Naive thymus-derived CD4-positive, alpha-beta T cell (primary cell): ENCODE results near the gene ZBED4. TPM values are rescaled to one million over a fixed set of nuclear protein-coding genes. Genes with fewer than 3 reads are reported as not detected.

ENCODE experiments used
- ATAC-seq: fragments of 150-1000 bp; cut with Tn5 transposase; 2 replicates; pipeline ENCODE4 v1.10.0; 2021; ENCODE audit warnings: mild to moderate bottlenecking, moderate library complexity
- CTCF ChIA-PET: fragments of 350-600 bp; sonication (Branson Sonifier 250); formaldehyde crosslinking; loops from one replicate; lab custom pipeline; 2021; ENCODE audit warnings: antibody characterized with exemption; lab: Charles Lee
- POLR2A ChIA-PET: fragments of 350-600 bp; sonication (Branson Sonifier 250); formaldehyde crosslinking; loops from one replicate; lab custom pipeline; 2021; ENCODE audit warnings: antibody characterized with exemption, inconsistent platforms; lab: Charles Lee
- DNase-seq, 9 donors: peaks; one replicate each; pipeline versions ENCODE4 v3.0.0 to v3.0.0-alpha.2; 2020 to 2022; ENCODE audit warnings: mixed read lengths in 1 of 9
- H3K27ac ChIP-seq: one replicate; pipeline ENCODE4 v1.7.0; 2013; ENCODE audit warnings: mild to moderate bottlenecking, low read depth, low read length, moderate library complexity
- H3K27me3 ChIP-seq, 2 donors: one replicate each; pipeline ENCODE4 v1.7.0; 2013; ENCODE audit warnings: low read length in 2 of 2, mild to moderate bottlenecking in 2 of 2, moderate library complexity in 2 of 2; ENCODE audit not compliant: control insufficient read depth in 2 of 2, insufficient read depth in 2 of 2
- H3K36me3 ChIP-seq, 3 experiments: 1 replicate in 2 of 3; 2 replicates in 1 of 3; pipeline ENCODE4 v1.7.0; 2013; ENCODE audit warnings: low read length in 3 of 3, mild to moderate bottlenecking in 3 of 3, moderate library complexity in 1 of 3; ENCODE audit not compliant: insufficient read depth in 3 of 3, control insufficient read depth in 2 of 3
- H3K4me1 ChIP-seq, 2 donors: one replicate each; pipeline ENCODE4 v1.7.0; 2013; ENCODE audit warnings: low read length in 2 of 2, mild to moderate bottlenecking in 2 of 2, moderate library complexity in 1 of 2; ENCODE audit not compliant: control insufficient read depth in 2 of 2, insufficient read depth in 2 of 2
- H3K4me3 ChIP-seq: 2 replicates; pipeline ENCODE4 v1.7.0; 2013; ENCODE audit warnings: mild to moderate bottlenecking, low read length
- H3K9me3 ChIP-seq, 3 experiments: 1 replicate in 2 of 3; 2 replicates in 1 of 3; pipeline ENCODE4 v1.7.0; 2013; ENCODE audit warnings: low read length in 3 of 3; ENCODE audit not compliant: control insufficient read depth in 2 of 3
- H3K27ac Mint-ChIP-seq, 9 donors: one replicate each; pipeline ENCODE4 v1.8.0; 2020 to 2022; ENCODE audit warnings: mixed read lengths in 9 of 9, mild to moderate bottlenecking in 8 of 9, moderate library complexity in 5 of 9, inconsistent platforms in 2 of 9
- H3K27me3 Mint-ChIP-seq, 5 donors: one replicate each; pipeline ENCODE4 v1.8.0; 2021 to 2022; ENCODE audit warnings: mixed read lengths in 5 of 5, mild to moderate bottlenecking in 1 of 5
- H3K36me3 Mint-ChIP-seq, 5 donors: one replicate each; pipeline ENCODE4 v1.8.0; 2020 to 2022; ENCODE audit warnings: mixed read lengths in 5 of 5, mild to moderate bottlenecking in 3 of 5, inconsistent platforms in 1 of 5
- H3K4me1 Mint-ChIP-seq, 7 donors: one replicate each; pipeline ENCODE4 v1.8.0; 2020 to 2022; ENCODE audit warnings: mixed read lengths in 7 of 7, mild to moderate bottlenecking in 3 of 7, inconsistent platforms in 1 of 7
- H3K4me3 Mint-ChIP-seq, 10 donors: one replicate each; pipeline ENCODE4 v1.8.0; 2020 to 2022; ENCODE audit warnings: mild to moderate bottlenecking in 10 of 10, mixed read lengths in 10 of 10, moderate library complexity in 6 of 10, inconsistent platforms in 2 of 10
- H3K9me3 Mint-ChIP-seq, 11 donors: one replicate each; pipeline ENCODE4 v1.8.0; 2020 to 2022; ENCODE audit warnings: mixed read lengths in 11 of 11, mild to moderate bottlenecking in 4 of 11, inconsistent platforms in 1 of 11, moderate library complexity in 1 of 11
- intact Hi-C, 2 donors: fragments of 100-400 bp; cut with micrococcal nuclease; formaldehyde crosslinking; loops; one replicate each; pipeline ENCODE4 v1.15.1; 2023
- polyA plus RNA-seq, 2 donors: library from polyadenylated mRNA; unstranded; fragments of 300-500 nt; fragmentation: Illumina TruSeq; gene quantifications; one replicate each; pipeline ENCODE4 v1.2.3, GENCODE V29; 2021
- total RNA-seq, 6 experiments: library from RNA in 5 of 6; stranded (reverse) in 5 of 6; gene quantifications; 1 replicate in 5 of 6; 2 replicates in 1 of 6; pipeline ENCODE4 v1.2.3 and lab custom pipeline; 2021 to 2026

ZBED4 gene
- total and polyA plus RNA-seq, 7 experiments from 2014 or later = 6.0 to 20.1 (median 16.3) TPM

DNA sequence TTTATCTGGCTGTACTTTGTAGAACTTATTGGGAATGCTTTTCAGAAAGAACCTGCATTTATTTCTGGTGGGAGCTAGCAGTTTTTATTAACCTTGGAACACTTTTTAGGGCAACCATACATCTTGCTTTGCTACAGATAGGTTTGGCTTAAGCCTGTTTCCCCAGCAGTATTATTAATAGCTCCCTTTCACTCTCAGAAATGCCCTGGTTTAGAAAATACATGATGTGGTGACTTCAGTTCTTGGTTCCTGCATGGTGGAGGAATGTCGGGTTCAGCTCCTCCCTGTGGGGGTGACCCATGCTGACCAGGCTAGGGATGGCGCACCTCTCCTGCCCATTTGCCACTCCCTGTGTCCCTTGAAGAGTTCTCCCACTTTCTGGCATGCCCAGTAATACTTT lies 28.2 kb downstream of the ZBED4 start:
- H3K36me3 Mint-ChIP-seq = peaks cover 13 to 57% (median 31%) of the 10 kb centered on the region in 5 donors
- DNase-seq = no peak
- peaks cover 3 to 9% of the 10 kb centered on the region in 2 donors for H3K4me1 ChIP-seq
- no peaks in the 10 kb centered on the region for H3K27me3 Mint-ChIP-seq
- H3K36me3 ChIP-seq = peaks cover 0 to 32% (median 6%) of the 10 kb centered on the region in 3 experiments
- H3K27ac ChIP-seq = no peak overlapping the region
- peaks cover 23 to 44% (median 27%) of the 10 kb centered on the region in 7 donors for H3K4me1 Mint-ChIP-seq
- POLR2A ChIA-PET = no interaction called here
- H3K4me3 ChIP-seq = no peak overlapping the region
- H3K4me3 Mint-ChIP-seq = peak overlapping the region in 1 of 10 donors; percentile 30
- H3K27me3 ChIP-seq = no peaks in the 10 kb centered on the region
- intact Hi-C loops = no loop called here
- CTCF ChIA-PET = no interaction called here
- no peaks in the 10 kb centered on the region for H3K9me3 ChIP-seq
- peak overlapping the region in 3 of 9 donors; percentile 39 to 56 (median 48) for H3K27ac Mint-ChIP-seq
- peaks cover 0 to 2% (median 0%) of the 10 kb centered on the region in 11 donors for H3K9me3 Mint-ChIP-seq
- no peak for ATAC-seq

GRCh38 chr22:49882519-49883293 lies 29.1 kb downstream of the ZBED4 start:
- H3K27ac ChIP-seq = no peak overlapping the region
- Mint-ChIP-seq H3K27ac (peak overlapping the region in 2 of 9 donors; percentile 65 to 79), H3K4me3 (no peak overlapping the region), H3K27me3 (no peaks in the 10 kb centered on the region), H3K9me3 (peaks cover 0 to under 1% (median 0%) of the 10 kb centered on the region in 11 donors), H3K4me1 (peaks cover 21 to 41% (median 27%) of the 10 kb centered on the region in 7 donors), H3K36me3 (peaks cover 11 to 60% (median 33%) of the 10 kb centered on the region in 5 donors)
- intact Hi-C loops = no loop called here
- no peaks in the 10 kb centered on the region for H3K27me3 ChIP-seq
- no peak overlapping the region for H3K4me3 ChIP-seq
- ATAC-seq (no peak), DNase-seq (no peak)
- H3K36me3 ChIP-seq = peaks cover 0 to 40% (median 10%) of the 10 kb centered on the region in 3 experiments
- CTCF ChIA-PET = no interaction called here
- H3K4me1 ChIP-seq = peaks cover 3 to 9% of the 10 kb centered on the region in 2 donors
- POLR2A ChIA-PET = no interaction called here
- H3K9me3 ChIP-seq = no peaks in the 10 kb centered on the region

GRCh38 chr22:49883294-49883640 lies 29.6 kb downstream of the ZBED4 start:
- Histone ChIP-seq H3K27ac (no peak overlapping the region), H3K27me3 (no peaks in the 10 kb centered on the region), H3K4me3 (no peak overlapping the region), H3K9me3 (no peaks in the 10 kb centered on the region), H3K4me1 (peaks cover 3 to 9% of the 10 kb centered on the region in 2 donors), H3K36me3 (peaks cover 0 to 41% (median 11%) of the 10 kb centered on the region in 3 experiments)
- ChIA-PET CTCF (no interaction called here), POLR2A (no interaction called here)
- peaks cover 8 to 60% (median 33%) of the 10 kb centered on the region in 5 donors for H3K36me3 Mint-ChIP-seq
- peaks cover 19 to 35% (median 25%) of the 10 kb centered on the region in 7 donors for H3K4me1 Mint-ChIP-seq
- no peaks in the 10 kb centered on the region for H3K27me3 Mint-ChIP-seq
- H3K27ac Mint-ChIP-seq = no peak overlapping the region
- peaks cover 0 to 1% (median 0%) of the 10 kb centered on the region in 11 donors for H3K9me3 Mint-ChIP-seq
- intact Hi-C loops = no loop called here
- DNase-seq (no peak), ATAC-seq (no peak)
- H3K4me3 Mint-ChIP-seq = no peak overlapping the region

DNA sequence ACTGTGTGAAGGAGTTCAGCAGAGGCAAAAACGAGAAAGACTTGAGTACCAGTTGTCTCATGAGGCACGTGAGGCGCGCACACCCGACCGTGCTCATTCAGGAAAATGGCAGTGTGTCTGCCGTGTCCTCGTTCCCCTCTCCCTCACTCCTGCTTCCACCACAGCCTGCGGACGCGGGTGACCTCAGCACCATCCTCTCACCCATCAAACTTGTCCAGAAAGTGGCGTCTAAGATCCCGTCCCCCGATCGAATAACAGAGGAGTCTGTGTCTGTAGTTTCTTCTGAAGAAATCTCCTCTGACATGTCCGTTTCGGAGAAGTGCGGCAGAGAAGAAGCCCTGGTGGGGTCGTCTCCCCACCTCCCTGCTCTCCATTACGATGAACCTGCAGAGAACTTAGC lies 30.4 kb downstream of the ZBED4 start:
- Histone ChIP-seq H3K27ac (no peak overlapping the region), H3K4me1 (peaks cover 3 to 9% of the 10 kb centered on the region in 2 donors), H3K27me3 (no peaks in the 10 kb centered on the region), H3K4me3 (no peak overlapping the region), H3K9me3 (no peaks in the 10 kb centered on the region), H3K36me3 (peaks cover 0 to 41% (median 11%) of the 10 kb centered on the region in 3 experiments)
- Mint-ChIP-seq H3K27me3 (no peaks in the 10 kb centered on the region), H3K36me3 (peaks cover 5 to 63% (median 30%) of the 10 kb centered on the region in 5 donors), H3K27ac (no peak overlapping the region), H3K9me3 (peaks cover 0 to 1% (median 0%) of the 10 kb centered on the region in 11 donors), H3K4me1 (peaks cover 19 to 35% (median 22%) of the 10 kb centered on the region in 7 donors), H3K4me3 (no peak overlapping the region)
- ChIA-PET POLR2A (no interaction called here), CTCF (interaction anchor here (1.0 kb wide), 1 partner anchor 76 kb away, joined by 3 read pairs; no protein-coding TSS in a partner anchor)
- no peak for ATAC-seq
- intact Hi-C loops = no loop called here
- DNase-seq = no peak

DNA sequence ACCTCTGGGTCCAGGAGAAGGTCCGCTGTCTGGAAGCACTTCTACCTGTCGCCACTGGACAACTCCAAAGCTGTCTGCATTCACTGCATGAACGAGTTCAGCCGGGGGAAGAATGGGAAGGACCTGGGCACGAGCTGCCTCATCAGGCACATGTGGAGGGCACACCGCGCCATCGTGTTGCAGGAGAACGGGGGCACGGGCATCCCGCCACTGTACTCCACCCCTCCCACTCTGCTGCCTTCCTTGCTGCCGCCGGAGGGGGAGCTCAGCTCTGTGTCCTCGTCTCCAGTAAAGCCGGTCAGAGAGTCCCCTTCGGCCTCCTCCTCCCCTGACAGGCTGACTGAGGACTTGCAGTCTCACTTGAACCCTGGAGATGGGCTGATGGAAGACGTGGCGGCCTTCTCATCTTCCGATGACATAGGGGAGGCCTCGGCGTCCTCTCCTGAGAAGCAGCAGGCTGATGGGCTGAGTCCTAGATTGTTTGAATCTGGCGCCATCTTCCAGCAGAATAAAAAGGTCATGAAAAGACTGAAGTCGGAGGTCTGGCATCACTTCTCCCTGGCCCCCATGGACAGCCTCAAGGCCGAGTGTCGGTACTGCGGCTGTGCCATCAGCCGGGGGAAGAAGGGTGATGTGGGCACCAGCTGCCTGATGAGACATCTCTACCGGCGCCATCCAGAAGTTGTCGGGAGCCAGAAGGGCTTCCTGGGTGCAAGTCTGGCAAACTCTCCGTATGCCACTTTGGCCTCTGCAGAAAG lies 31.0 kb downstream of the ZBED4 start:
- POLR2A ChIA-PET = no interaction called here
- no peaks in the 10 kb centered on the region for H3K27me3 ChIP-seq
- no peak overlapping the region for H3K4me3 Mint-ChIP-seq
- intact Hi-C loops = loop anchor here in 1 of 2 donors (1.0 kb wide), 1 partner anchor 117 kb away; no protein-coding TSS in a partner anchor
- peaks cover 19 to 35% (median 22%) of the 10 kb centered on the region in 7 donors for H3K4me1 Mint-ChIP-seq
- H3K9me3 ChIP-seq = no peaks in the 10 kb centered on the region
- CTCF ChIA-PET = interaction anchor here (0.7 to 1.0 kb wide), 2 partner anchors 8 to 76 kb away, joined by 3 read pairs; no protein-coding TSS in a partner anchor
- H3K36me3 Mint-ChIP-seq = peaks cover 5 to 69% (median 35%) of the 10 kb centered on the region in 5 donors
- H3K27ac Mint-ChIP-seq = no peak overlapping the region
- H3K27me3 Mint-ChIP-seq = no peaks in the 10 kb centered on the region
- H3K4me1 ChIP-seq = peaks cover 3 to 9% of the 10 kb centered on the region in 2 donors
- peaks cover 0 to 41% (median 11%) of the 10 kb centered on the region in 3 experiments for H3K36me3 ChIP-seq
- DNase-seq = no peak
- ATAC-seq = no peak
- peaks cover 0 to 3% (median 0%) of the 10 kb centered on the region in 11 donors for H3K9me3 Mint-ChIP-seq
- no peak overlapping the region for H3K4me3 ChIP-seq
- H3K27ac ChIP-seq = no peak overlapping the region

GRCh38 chr22:49885281-49885680 lies 31.6 kb downstream of the ZBED4 start:
- CTCF ChIA-PET = interaction anchor here (0.7 kb wide), 1 partner anchor 9 kb away, joined by 3 read pairs; no protein-coding TSS in a partner anchor
- Histone ChIP-seq H3K9me3 (no peaks in the 10 kb centered on the region), H3K4me1 (peaks cover 3 to 8% of the 10 kb centered on the region in 2 donors), H3K36me3 (peaks cover 0 to 41% (median 11%) of the 10 kb centered on the region in 3 experiments), H3K27ac (no peak overlapping the region), H3K4me3 (no peak overlapping the region), H3K27me3 (no peaks in the 10 kb centered on the region)
- Mint-ChIP-seq H3K27ac (no peak overlapping the region), H3K4me1 (peaks cover 14 to 30% (median 16%) of the 10 kb centered on the region in 7 donors), H3K4me3 (no peak overlapping the region), H3K9me3 (peaks cover 0 to 4% (median 0%) of the 10 kb centered on the region in 11 donors), H3K27me3 (no peaks in the 10 kb centered on the region), H3K36me3 (peaks cover 5 to 72% (median 37%) of the 10 kb centered on the region in 5 donors)
- POLR2A ChIA-PET = no interaction called here
- intact Hi-C loops = loop anchor here in 1 of 2 donors (1.0 kb wide), 1 partner anchor 118 kb away; no protein-coding TSS in a partner anchor
- no peak for DNase-seq
- ATAC-seq = no peak
